Spleen (tissue), 11 donors: ENCODE results near the gene PSMC1. TPM values are rescaled to one million over a fixed set of nuclear protein-coding genes. Genes with fewer than 3 reads are reported as not detected.
"Not testable (repeated sequence)": the region's sequence is repeated elsewhere in the genome, so short reads cannot be mapped to it uniquely, and the experiment has no call there.

Experiments
- DNase-seq: peaks from one replicate; pipeline ENCODE4 v3.0.0-alpha.2; 2020
- H3K27ac ChIP-seq, 8 donors: fragments of 200-600 bp; sonication (generic) in 7 of 8; 1 replicate in 4 of 8; 2 replicates in 4 of 8; pipeline versions ENCODE4 v1.5.0 to v1.8.0; 2016 to 2021; ENCODE audit warnings: inconsistent platforms in 4 of 8, mild to moderate bottlenecking in 4 of 8, moderate library complexity in 1 of 8
- H3K27me3 ChIP-seq, 7 donors: fragments of 200-600 bp; sonication (generic) in 6 of 7; replicated peaks in 1 of 7; 1 replicate in 4 of 7; 2 replicates in 3 of 7; pipeline versions ENCODE4 v1.5.0 to v1.8.0; 2016 to 2021; ENCODE audit warnings: inconsistent platforms in 3 of 7, mild to moderate bottlenecking in 1 of 7
- H3K36me3 ChIP-seq, 6 donors: fragments of 200-600 bp; sonication (generic) in 5 of 6; 1 replicate in 4 of 6; 2 replicates in 2 of 6; pipeline versions ENCODE4 v1.5.0 to v1.8.0; 2016 to 2021; ENCODE audit warnings: inconsistent platforms in 2 of 6
- H3K4me1 ChIP-seq, 6 donors: fragments of 200-600 bp; sonication (generic) in 5 of 6; 1 replicate in 3 of 6; 2 replicates in 3 of 6; pipeline versions ENCODE4 v1.5.0 to v1.8.0; 2016 to 2021; ENCODE audit warnings: inconsistent platforms in 3 of 6
- H3K4me3 ChIP-seq, 8 donors: fragments of 200-600 bp; sonication (generic) in 7 of 8; 1 replicate in 4 of 8; 2 replicates in 4 of 8; pipeline versions ENCODE4 v1.5.0 to v1.8.0; 2016 to 2021; ENCODE audit warnings: inconsistent platforms in 4 of 8, mild to moderate bottlenecking in 4 of 8, moderate library complexity in 2 of 8
- H3K9me3 ChIP-seq, 8 donors: fragments of 200-600 bp; sonication (generic) in 7 of 8; 1 replicate in 4 of 8; 2 replicates in 4 of 8; pipeline versions ENCODE4 v1.5.0 to v1.8.0; 2016 to 2021; ENCODE audit warnings: inconsistent platforms in 4 of 8
- CTCF ChIP-seq, 11 experiments: fragments of 200-600 bp in 7 of 11; fragments of 450-650 bp in 4 of 11; sonication (generic) in 4 of 11; IDR thresholded peaks in 8 of 11; conservative IDR thresholded peaks in 3 of 11; 1 replicate in 7 of 11; 2 replicates in 4 of 11; pipeline versions ENCODE4 v1.4.0 to v1.8.0; 2016 to 2021; ENCODE audit warnings: antibody characterized with exemption in 11 of 11, inconsistent platforms in 4 of 11, mild to moderate bottlenecking in 1 of 11
- POLR2A ChIP-seq, 3 donors: fragments of 450-650 bp; IDR thresholded peaks; one replicate each; pipeline ENCODE4 v1.5.1; 2017; ENCODE audit warnings: antibody characterized with exemption in 3 of 3, mild to moderate bottlenecking in 1 of 3
- POLR2AphosphoS5 ChIP-seq, 3 donors: sonication (generic); formaldehyde crosslinking; IDR thresholded peaks; one replicate each; pipeline ENCODE4 v1.5.1; 2017; ENCODE audit warnings: antibody characterized with exemption in 3 of 3
- WGBS, 5 donors: extraction: QIAGEN DNeasy Blood & Tissue Kit in 3 of 5; methylation state at CpG; one replicate each; pipeline versions ENCODE4 v1.1.5 to v1.1.7; 2013 to 2018; 5-methylcytosine and 5-hydroxymethylcytosine counted together
- intact Hi-C: fragments of 100-400 bp; cut with DNase I; formaldehyde crosslinking; loops from one replicate; pipeline ENCODE4 v1.15.0; 2023; ENCODE audit warnings: low total_unique reads
- polyA plus RNA-seq, 3 donors: library from polyadenylated mRNA; stranded (reverse); fragments of 200-250 nt; gene quantifications; one replicate each; pipeline ENCODE4 v1.2.1, GENCODE V29; 2013
- total RNA-seq, 7 donors: library from RNA; depleted of rRNA in 3 of 7; stranded (reverse); fragments of >200 nt in 3 of 7; fragmentation: NEBNext Ultra II Directional in 4 of 7; extraction: Animal tissue kit (Norgen Biotek cat#: 25700) in 4 of 7; gene quantifications; one replicate each; pipeline versions ENCODE4 v1.1.0 to v1.2.1, GENCODE V29; 2016 to 2021
- donor health status: healthy with polysubstance abuse.
- donor health status: DM: no; HTN: no; CAD: no; lungs with moderate emphysema.
- donor health status: DM: no; HTN: no; CAD: no.
- donor health status: Bipolar disorder and iron deficiency.
- donor health status: healthy.
- donor health status: DM: no; HTN: no; CAD: no.
- donor health status: DM: yes; HTN: yes; CAD: no.

Gene PSMC1
- total and polyA plus RNA-seq, 10 donors: 70.7 to 104 (median 84.6) TPM

GRCh38 chr14:90235179-90235976 is 21.0 kb upstream of the PSMC1 start:
- H3K9me3 ChIP-seq: peaks cover 12 to 55% (median 40%) of the 10 kb centered on the region in 8 donors
- TF ChIP-seq POLR2A (IDR thresholded peaks at IDR 0.05): no peak
- peak; percentile 69 to 93 (median 87) for TF ChIP-seq CTCF (IDR thresholded peaks at IDR 0.05 in 8 of 11, conservative IDR thresholded peaks at IDR 0.05 in 3 of 11)
- H3K4me3 ChIP-seq: peak overlapping the region in 1 of 8 donors; percentile 0
- WGBS, 5 donors: 15 to 19% (median 16%) methylated on average over 16 to 25 of the region's 25 CpGs
- intact Hi-C loops: loop anchor here (5.0 kb wide), 1 partner anchor 263 kb away; no protein-coding TSS in a partner anchor
- H3K36me3 ChIP-seq: no peaks in the 10 kb centered on the region
- H3K27ac ChIP-seq: no peak overlapping the region
- peaks cover 0 to 25% (median 0%) of the 10 kb centered on the region in 7 donors for H3K27me3 ChIP-seq
- peaks cover 0 to 8% (median 0%) of the 10 kb centered on the region in 6 donors for H3K4me1 ChIP-seq
- peak; percentile 89 for DNase-seq

GRCh38 chr14:90239139-90239538 is 17.2 kb upstream of the PSMC1 start:
- H3K4me3 ChIP-seq: no peak overlapping the region
- TF ChIP-seq POLR2AphosphoS5 (IDR thresholded peaks at IDR 0.05): no peak
- TF ChIP-seq CTCF (IDR thresholded peaks at IDR 0.05 in 8 of 11, conservative IDR thresholded peaks at IDR 0.05 in 3 of 11): no peak
- TF ChIP-seq POLR2A (IDR thresholded peaks at IDR 0.05): no peak
- no peak overlapping the region for H3K27ac ChIP-seq
- DNase-seq: no peak
- peaks cover 0 to 28% (median 0%) of the 10 kb centered on the region in 7 donors for H3K27me3 ChIP-seq
- peaks cover 12 to 90% (median 67%) of the 10 kb centered on the region in 8 donors for H3K9me3 ChIP-seq
- intact Hi-C loops: loop anchor here (5.0 kb wide), 1 partner anchor 267 kb away; no protein-coding TSS in a partner anchor
- H3K4me1 ChIP-seq: peaks cover 0 to 8% (median 0%) of the 10 kb centered on the region in 6 donors
- WGBS, 5 donors: 75 to 85% (median 78%) methylated on average over 3 of the region's 3 CpGs
- no peaks in the 10 kb centered on the region for H3K36me3 ChIP-seq

GRCh38 chr14:90242444-90242843 is 13.9 kb upstream of the PSMC1 start:
- Histone ChIP-seq H3K27me3 (peaks cover 0 to 3% (median 0%) of the 10 kb centered on the region in 7 donors), H3K9me3 (peaks cover 12 to 68% (median 54%) of the 10 kb centered on the region in 8 donors), H3K27ac (no peak overlapping the region), H3K36me3 (no peaks in the 10 kb centered on the region), H3K4me1 (no peaks in the 10 kb centered on the region), H3K4me3 (no peak overlapping the region)
- DNase-seq: no peak
- intact Hi-C loops: no loop called here
- TF ChIP-seq CTCF (IDR thresholded peaks at IDR 0.05 in 8 of 11, conservative IDR thresholded peaks at IDR 0.05 in 3 of 11): no peak
- no peak for TF ChIP-seq POLR2A (IDR thresholded peaks at IDR 0.05)
- no peak for TF ChIP-seq POLR2AphosphoS5 (IDR thresholded peaks at IDR 0.05)

- peaks cover 0 to 8% (median 0%) of the 10 kb centered on the region in 7 donors for H3K27me3 ChIP-seq
- 69 to 83% (median 81%) methylated on average over 4 of the region's 4 CpGs for WGBS, 5 donors
- no peak overlapping the region for H3K27ac ChIP-seq
- intact Hi-C loops: no loop called here
- no peak overlapping the region for H3K4me3 ChIP-seq
- H3K36me3 ChIP-seq: no peaks in the 10 kb centered on the region
- H3K4me1 ChIP-seq: no peaks in the 10 kb centered on the region
- peaks cover 0 to 23% (median 9%) of the 10 kb centered on the region in 8 donors for H3K9me3 ChIP-seq
- no peak for DNase-seq
- TF ChIP-seq POLR2AphosphoS5 (IDR thresholded peaks at IDR 0.05): no peak
- no peak for TF ChIP-seq POLR2A (IDR thresholded peaks at IDR 0.05)
- no peak for TF ChIP-seq CTCF (IDR thresholded peaks at IDR 0.05 in 8 of 11, conservative IDR thresholded peaks at IDR 0.05 in 3 of 11)
Measured at GRCh38 chr14:90246936-90247335, 9.4 kb upstream of the PSMC1 start.

- Histone ChIP-seq H3K9me3 (peaks cover 0 to 18% (median 4%) of the 10 kb centered on the region in 8 donors), H3K27me3 (peaks cover 0 to 11% (median 0%) of the 10 kb centered on the region in 7 donors)
- intact Hi-C loops, DNase-seq, H3K4me3 ChIP-seq, H3K4me1 ChIP-seq, H3K27ac ChIP-seq, H3K36me3 ChIP-seq: not testable (repeated sequence)
- 86 to 94% (median 89%) methylated on average over 10 of the region's 10 CpGs for WGBS, 5 donors
Measured at GRCh38 chr14:90247441-90247840, 8.9 kb upstream of the PSMC1 start.
